ENCODE results near the gene CRACR2A.

CRACR2A gene

GRCh38 chr12:3747543-3747942, 5.4 kb downstream of the CRACR2A start:
- Histone ChIP-seq H3K18ac (ENCODE audit: low read length) (no peak overlapping the region), H3K4me3 (ENCODE audit: low read depth, low read length) (no peak overlapping the region), H2BK120ac (ENCODE audit: insufficient read depth, low read length, poor library complexity) (no peak overlapping the region), H3K79me1 (ENCODE audit: low read length) (no peaks in the 10 kb centered on the region), H3K9me3 (ENCODE audit: insufficient read depth, low read depth, low read length) (peaks cover 2% of the 10 kb centered on the region), H2AFZ (ENCODE audit: insufficient read depth, low read length, poor library complexity) (no peak overlapping the region), H3K27ac (ENCODE audit: low read depth, low read length) (no peak overlapping the region), H3K79me2 (ENCODE audit: control insufficient read depth, insufficient read depth, low read length, poor library complexity) (no peaks in the 10 kb centered on the region), H3K4me1 (ENCODE audit: control insufficient read depth in 1 of 2, insufficient read depth in 2 of 2, low read length in 2 of 2) (peaks cover 0 to under 1% of the 10 kb centered on the region in 2 experiments), H3K9ac (ENCODE audit: low read length) (no peak overlapping the region), H3K4ac (ENCODE audit: low read depth, low read length) (no peak overlapping the region), H3K4me2 (ENCODE audit: low read length) (no peak overlapping the region), H2BK5ac (ENCODE audit: low read depth, low read length, poor library complexity) (no peak overlapping the region), H2AK5ac (ENCODE audit: low read length) (no peak overlapping the region), H2BK12ac (ENCODE audit: low read length) (no peak overlapping the region), H4K91ac (ENCODE audit: low read depth, low read length) (no peak overlapping the region), H4K8ac (ENCODE audit: low read depth, low read length) (no peak overlapping the region), H3K23ac (ENCODE audit: low read length) (no peak overlapping the region), H3K14ac (ENCODE audit: low read length) (no peak overlapping the region), H4K12ac (ENCODE audit: low read depth, low read length) (no peak overlapping the region), H3K27me3 (ENCODE audit: insufficient read depth, low read length) (no peaks in the 10 kb centered on the region), H3K36me3 (ENCODE audit: control insufficient read depth in 1 of 2, insufficient read depth in 2 of 2, low read length in 2 of 2) (no peaks in the 10 kb centered on the region)
- DNase-seq: no peak
- WGBS (ENCODE audit: extremely low coverage, insufficient coverage, insufficient read length): no CpG with 5 or more reads among the region's 6 CpGs

GRCh38 chr12:3746758-3747157, 6.2 kb downstream of the CRACR2A start:
- no peaks in the 10 kb centered on the region for H3K36me3 ChIP-seq (ENCODE audit: control insufficient read depth in 1 of 2, insufficient read depth in 2 of 2, low read length in 2 of 2)
- no peak overlapping the region for H2AFZ ChIP-seq (ENCODE audit: insufficient read depth, low read length, poor library complexity)
- no peak overlapping the region for H2BK5ac ChIP-seq (ENCODE audit: low read depth, low read length, poor library complexity)
- H3K18ac ChIP-seq (ENCODE audit: low read length): no peak overlapping the region
- no peak overlapping the region for H3K4me3 ChIP-seq (ENCODE audit: low read depth, low read length)
- no peak overlapping the region for H4K91ac ChIP-seq (ENCODE audit: low read depth, low read length)
- H3K9ac ChIP-seq (ENCODE audit: low read length): no peak overlapping the region
- no peak overlapping the region for H2BK12ac ChIP-seq (ENCODE audit: low read length)
- H3K4ac ChIP-seq (ENCODE audit: low read depth, low read length): no peak overlapping the region
- no peaks in the 10 kb centered on the region for H3K79me2 ChIP-seq (ENCODE audit: control insufficient read depth, insufficient read depth, low read length, poor library complexity)
- no peak overlapping the region for H2BK120ac ChIP-seq (ENCODE audit: insufficient read depth, low read length, poor library complexity)
- no peak overlapping the region for H4K8ac ChIP-seq (ENCODE audit: low read depth, low read length)
- no peaks in the 10 kb centered on the region for H3K27me3 ChIP-seq (ENCODE audit: insufficient read depth, low read length)
- no peaks in the 10 kb centered on the region for H3K4me1 ChIP-seq (ENCODE audit: control insufficient read depth in 1 of 2, insufficient read depth in 2 of 2, low read length in 2 of 2)
- H2AK5ac ChIP-seq (ENCODE audit: low read length): no peak overlapping the region
- no peak for DNase-seq
- H3K4me2 ChIP-seq (ENCODE audit: low read length): no peak overlapping the region
- H3K27ac ChIP-seq (ENCODE audit: low read depth, low read length): no peak overlapping the region
- peaks cover 2% of the 10 kb centered on the region for H3K9me3 ChIP-seq (ENCODE audit: insufficient read depth, low read depth, low read length)
- no peak overlapping the region for H3K14ac ChIP-seq (ENCODE audit: low read length)
- H3K79me1 ChIP-seq (ENCODE audit: low read length): no peaks in the 10 kb centered on the region
- H4K12ac ChIP-seq (ENCODE audit: low read depth, low read length): no peak overlapping the region
- no CpG with 5 or more reads among the region's 4 CpGs for WGBS (ENCODE audit: extremely low coverage, insufficient coverage, insufficient read length)
- H3K23ac ChIP-seq (ENCODE audit: low read length): peak overlapping the region; percentile 34

- DNase-seq: no peak
- Histone ChIP-seq H4K12ac (ENCODE audit: low read depth, low read length) (no peak overlapping the region), H3K4me1 (ENCODE audit: control insufficient read depth in 1 of 2, insufficient read depth in 2 of 2, low read length in 2 of 2) (no peaks in the 10 kb centered on the region), H3K36me3 (ENCODE audit: control insufficient read depth in 1 of 2, insufficient read depth in 2 of 2, low read length in 2 of 2) (no peaks in the 10 kb centered on the region), H3K14ac (ENCODE audit: low read length) (no peak overlapping the region), H3K23ac (ENCODE audit: low read length) (no peak overlapping the region), H3K27ac (ENCODE audit: low read depth, low read length) (no peak overlapping the region), H3K9ac (ENCODE audit: low read length) (no peak overlapping the region), H3K4me3 (ENCODE audit: low read depth, low read length) (no peak overlapping the region), H2BK5ac (ENCODE audit: low read depth, low read length, poor library complexity) (no peak overlapping the region), H3K18ac (ENCODE audit: low read length) (no peak overlapping the region), H2BK120ac (ENCODE audit: insufficient read depth, low read length, poor library complexity) (no peak overlapping the region), H2BK12ac (ENCODE audit: low read length) (no peak overlapping the region), H3K4ac (ENCODE audit: low read depth, low read length) (no peak overlapping the region), H4K8ac (ENCODE audit: low read depth, low read length) (no peak overlapping the region), H3K4me2 (ENCODE audit: low read length) (no peak overlapping the region), H3K79me1 (ENCODE audit: low read length) (no peaks in the 10 kb centered on the region), H3K9me3 (ENCODE audit: insufficient read depth, low read depth, low read length) (peaks cover 2% of the 10 kb centered on the region), H3K27me3 (ENCODE audit: insufficient read depth, low read length) (no peaks in the 10 kb centered on the region), H2AFZ (ENCODE audit: insufficient read depth, low read length, poor library complexity) (no peak overlapping the region), H3K79me2 (ENCODE audit: control insufficient read depth, insufficient read depth, low read length, poor library complexity) (no peaks in the 10 kb centered on the region), H4K91ac (ENCODE audit: low read depth, low read length) (no peak overlapping the region), H2AK5ac (ENCODE audit: low read length) (no peak overlapping the region)
- WGBS (ENCODE audit: extremely low coverage, insufficient coverage, insufficient read length): no CpG with 5 or more reads among the region's 6 CpGs
These were observed 7.8 kb downstream of the CRACR2A start for GRCh38 chr12:3745152-3745551.

GRCh38 chr12:3744229-3744901, 8.5 kb downstream of the CRACR2A start:
- Histone ChIP-seq H2BK120ac (ENCODE audit: insufficient read depth, low read length, poor library complexity) (no peak overlapping the region), H3K23ac (ENCODE audit: low read length) (no peak overlapping the region), H3K4me2 (ENCODE audit: low read length) (no peak overlapping the region), H3K18ac (ENCODE audit: low read length) (no peak overlapping the region), H3K9ac (ENCODE audit: low read length) (no peak overlapping the region), H2AK5ac (ENCODE audit: low read length) (no peak overlapping the region), H3K36me3 (ENCODE audit: control insufficient read depth in 1 of 2, insufficient read depth in 2 of 2, low read length in 2 of 2) (no peaks in the 10 kb centered on the region), H3K4ac (ENCODE audit: low read depth, low read length) (no peak overlapping the region), H4K8ac (ENCODE audit: low read depth, low read length) (no peak overlapping the region), H2BK5ac (ENCODE audit: low read depth, low read length, poor library complexity) (no peak overlapping the region), H3K4me3 (ENCODE audit: low read depth, low read length) (no peak overlapping the region), H3K79me2 (ENCODE audit: control insufficient read depth, insufficient read depth, low read length, poor library complexity) (no peaks in the 10 kb centered on the region), H4K12ac (ENCODE audit: low read depth, low read length) (no peak overlapping the region), H3K79me1 (ENCODE audit: low read length) (no peaks in the 10 kb centered on the region), H3K9me3 (ENCODE audit: insufficient read depth, low read depth, low read length) (peaks cover 2% of the 10 kb centered on the region), H3K27ac (ENCODE audit: low read depth, low read length) (no peak overlapping the region), H2BK12ac (ENCODE audit: low read length) (no peak overlapping the region), H3K4me1 (ENCODE audit: control insufficient read depth in 1 of 2, insufficient read depth in 2 of 2, low read length in 2 of 2) (no peaks in the 10 kb centered on the region), H4K91ac (ENCODE audit: low read depth, low read length) (no peak overlapping the region), H3K27me3 (ENCODE audit: insufficient read depth, low read length) (no peaks in the 10 kb centered on the region), H3K14ac (ENCODE audit: low read length) (no peak overlapping the region), H2AFZ (ENCODE audit: insufficient read depth, low read length, poor library complexity) (no peak overlapping the region)
- DNase-seq: no peak
- no CpG with 5 or more reads among the region's 6 CpGs for WGBS (ENCODE audit: extremely low coverage, insufficient coverage, insufficient read length)
